CD8-positive, alpha-beta memory T cell (primary cell): Measurements from ENCODE around the gene FAM53A. TPM values are rescaled to one million over a fixed set of nuclear protein-coding genes. Genes with fewer than 3 reads are reported as not detected.

Experiments used
- CTCF ChIA-PET: fragments of 350-600 bp; sonication (Branson Sonifier 250); formaldehyde crosslinking; loops from one replicate; lab custom pipeline; 2021; ENCODE audit warnings: antibody characterized with exemption; lab: Charles Lee
- POLR2A ChIA-PET: fragments of 350-600 bp; sonication (Branson Sonifier 250); formaldehyde crosslinking; loops from one replicate; lab custom pipeline; 2021; ENCODE audit warnings: antibody characterized with exemption; lab: Charles Lee
- DNase-seq, 5 donors: peaks; one replicate each; pipeline versions ENCODE4 v3.0.0 to v3.0.0-alpha.2; 2020 to 2022; ENCODE audit warnings: mixed read lengths in 1 of 5
- H3K27ac ChIP-seq: one replicate; pipeline ENCODE4 v1.7.0; 2013; ENCODE audit warnings: low read depth, mild to moderate bottlenecking, low read length, moderate library complexity
- H3K27me3 ChIP-seq: 2 replicates; pipeline ENCODE4 v1.7.0; 2013; ENCODE audit warnings: low read length, mild to moderate bottlenecking; ENCODE audit not compliant: insufficient read depth, poor library complexity, severe bottlenecking
- H3K36me3 ChIP-seq: 2 replicates; pipeline ENCODE4 v1.7.0; 2013; ENCODE audit warnings: mild to moderate bottlenecking, low read length, moderate library complexity; ENCODE audit not compliant: insufficient read depth
- H3K4me1 ChIP-seq: 2 replicates; pipeline ENCODE4 v1.7.0; 2013; ENCODE audit warnings: mild to moderate bottlenecking, low read length, moderate library complexity; ENCODE audit not compliant: insufficient read depth
- H3K4me3 ChIP-seq: 2 replicates; pipeline ENCODE4 v1.7.0; 2013; ENCODE audit warnings: mild to moderate bottlenecking, low read length
- H3K9me3 ChIP-seq: 2 replicates; pipeline ENCODE4 v1.7.0; 2013; ENCODE audit warnings: mild to moderate bottlenecking, low read length
- H3K27ac Mint-ChIP-seq, 8 donors: one replicate each; pipeline ENCODE4 v1.8.0; 2020 to 2021; ENCODE audit warnings: mixed read lengths in 8 of 8, mild to moderate bottlenecking in 6 of 8, inconsistent platforms in 3 of 8, moderate library complexity in 3 of 8
- H3K27me3 Mint-ChIP-seq, 2 donors: one replicate each; pipeline ENCODE4 v1.8.0; 2020 to 2021; ENCODE audit warnings: mixed read lengths in 2 of 2, mild to moderate bottlenecking in 1 of 2, moderate library complexity in 1 of 2
- H3K36me3 Mint-ChIP-seq, 3 donors: one replicate each; pipeline ENCODE4 v1.8.0; 2020 to 2021; ENCODE audit warnings: mixed read lengths in 3 of 3, inconsistent platforms in 1 of 3, mild to moderate bottlenecking in 1 of 3
- H3K4me1 Mint-ChIP-seq, 3 donors: one replicate each; pipeline ENCODE4 v1.8.0; 2020 to 2021; ENCODE audit warnings: mixed read lengths in 3 of 3, inconsistent platforms in 1 of 3, mild to moderate bottlenecking in 1 of 3
- H3K4me3 Mint-ChIP-seq, 7 donors: one replicate each; pipeline ENCODE4 v1.8.0; 2020 to 2021; ENCODE audit warnings: mixed read lengths in 7 of 7, mild to moderate bottlenecking in 6 of 7, moderate library complexity in 4 of 7, inconsistent platforms in 2 of 7
- H3K9me3 Mint-ChIP-seq, 5 donors: one replicate each; pipeline ENCODE4 v1.8.0; 2020 to 2022; ENCODE audit warnings: mixed read lengths in 5 of 5, mild to moderate bottlenecking in 3 of 5, moderate library complexity in 2 of 5, inconsistent platforms in 1 of 5
- polyA plus RNA-seq: library from polyadenylated mRNA; unstranded; fragments of 300-500 nt; fragmentation: Illumina TruSeq; gene quantifications from one replicate; pipeline ENCODE4 v1.2.3, GENCODE V29; 2021
- total RNA-seq, 2 experiments: library from RNA; stranded (reverse); gene quantifications; one replicate each; pipeline ENCODE4 v1.2.3, GENCODE V29; 2021

The FAM53A gene
- total and polyA plus RNA-seq, 3 experiments from 2014 or later, result 0.82 to 1.9 (median 1.5) TPM

- Histone ChIP-seq H3K4me3 (peak overlapping the region; percentile 71), H3K27me3 (no peaks in the 10 kb centered on the region), H3K9me3 (no peaks in the 10 kb centered on the region), H3K27ac (peak overlapping the region; percentile 74), H3K4me1 (peaks cover 47% of the 10 kb centered on the region), H3K36me3 (peaks cover 1% of the 10 kb centered on the region)
- peak overlapping the region; percentile 81 to 99 (median 90) for H3K27ac Mint-ChIP-seq
- no peaks in the 10 kb centered on the region for H3K9me3 Mint-ChIP-seq
- POLR2A ChIA-PET, result interaction anchor here (0.6 to 4.5 kb wide), 8 partner anchors 8 to 523 kb away, joined by 3 to 73 read pairs (median 4); partner anchors contain the start of genes LETM1 and SLBP
- H3K4me3 Mint-ChIP-seq, result peak overlapping the region; percentile 78 to 92 (median 83)
- no peaks in the 10 kb centered on the region for H3K27me3 Mint-ChIP-seq
- DNase-seq, result peak; percentile 33 to 57 (median 39)
- CTCF ChIA-PET, result interaction anchor here (1.7 to 16.7 kb wide), 4 partner anchors 8 to 27 kb away, joined by 3 to 341 read pairs (median 14); partner anchors contain the start of gene SLBP
- H3K4me1 Mint-ChIP-seq, result peaks cover 45 to 67% (median 53%) of the 10 kb centered on the region in 3 donors
- peaks cover 0 to 34% (median 2%) of the 10 kb centered on the region in 3 donors for H3K36me3 Mint-ChIP-seq
Measured at GRCh38 chr4:1720163-1720983, 36.3 kb upstream of the FAM53A start.

- Histone ChIP-seq H3K4me3 (no peak overlapping the region), H3K4me1 (peaks cover 48% of the 10 kb centered on the region), H3K27ac (no peak overlapping the region), H3K9me3 (no peaks in the 10 kb centered on the region), H3K27me3 (no peaks in the 10 kb centered on the region), H3K36me3 (no peaks in the 10 kb centered on the region)
- no peaks in the 10 kb centered on the region for H3K27me3 Mint-ChIP-seq
- ChIA-PET CTCF (interaction anchor here (16.7 kb wide), 1 partner anchor 25 kb away, joined by 341 read pairs; no protein-coding TSS in a partner anchor), POLR2A (no interaction called here)
- H3K4me1 Mint-ChIP-seq, result peaks cover 49 to 68% (median 51%) of the 10 kb centered on the region in 3 donors
- no peak for DNase-seq
- peak overlapping the region in 5 of 7 donors; percentile 26 to 88 (median 29) for H3K4me3 Mint-ChIP-seq
- H3K9me3 Mint-ChIP-seq, result no peaks in the 10 kb centered on the region
- H3K27ac Mint-ChIP-seq, result peak overlapping the region in 3 of 8 donors; percentile 25 to 79 (median 67)
- peaks cover 0 to 32% (median 0%) of the 10 kb centered on the region in 3 donors for H3K36me3 Mint-ChIP-seq
Measured at GRCh38 chr4:1718095-1718850, 34.2 kb upstream of the FAM53A start.

- H3K9me3 Mint-ChIP-seq, result no peaks in the 10 kb centered on the region
- peaks cover 0 to 37% (median 0%) of the 10 kb centered on the region in 3 donors for H3K36me3 Mint-ChIP-seq
- no peak overlapping the region for H3K4me3 Mint-ChIP-seq
- H3K36me3 ChIP-seq, result no peaks in the 10 kb centered on the region
- H3K27ac ChIP-seq, result no peak overlapping the region
- DNase-seq, result peak in 1 of 5 donors; percentile 44
- CTCF ChIA-PET, result interaction anchor here (16.7 kb wide), 1 partner anchor 24 kb away, joined by 341 read pairs; no protein-coding TSS in a partner anchor
- H3K9me3 ChIP-seq, result no peaks in the 10 kb centered on the region
- peaks cover 43% of the 10 kb centered on the region for H3K4me1 ChIP-seq
- no peak overlapping the region for H3K27ac Mint-ChIP-seq
- no peak overlapping the region for H3K4me3 ChIP-seq
- POLR2A ChIA-PET, result no interaction called here
- peaks cover 45 to 67% (median 48%) of the 10 kb centered on the region in 3 donors for H3K4me1 Mint-ChIP-seq
- H3K27me3 ChIP-seq, result no peaks in the 10 kb centered on the region
- no peaks in the 10 kb centered on the region for H3K27me3 Mint-ChIP-seq
Measured at GRCh38 chr4:1717129-1718094, 33.3 kb upstream of the FAM53A start.

GRCh38 chr4:1716065-1716945 is 32.2 kb upstream of the FAM53A start:
- no peaks in the 10 kb centered on the region for H3K9me3 ChIP-seq
- Mint-ChIP-seq H3K27me3 (no peaks in the 10 kb centered on the region), H3K9me3 (no peaks in the 10 kb centered on the region), H3K36me3 (peaks cover 0 to 40% (median 0%) of the 10 kb centered on the region in 3 donors), H3K4me1 (peaks cover 41 to 60% (median 44%) of the 10 kb centered on the region in 3 donors), H3K27ac (peak overlapping the region in 4 of 8 donors; percentile 63 to 100 (median 76)), H3K4me3 (peak overlapping the region in 1 of 7 donors; percentile 99)
- DNase-seq, result peak in 1 of 5 donors; percentile 17
- H3K36me3 ChIP-seq, result no peaks in the 10 kb centered on the region
- peaks cover 35% of the 10 kb centered on the region for H3K4me1 ChIP-seq
- H3K27ac ChIP-seq, result peak overlapping the region; percentile 9
- POLR2A ChIA-PET, result no interaction called here
- CTCF ChIA-PET, result interaction anchor here (16.7 kb wide), 1 partner anchor 23 kb away, joined by 341 read pairs; no protein-coding TSS in a partner anchor
- H3K4me3 ChIP-seq, result no peak overlapping the region
- no peaks in the 10 kb centered on the region for H3K27me3 ChIP-seq

GRCh38 chr4:1715002-1715758 is 31.1 kb upstream of the FAM53A start:
- ChIA-PET CTCF (interaction anchor here (8.1 kb wide), 1 partner anchor 20 kb away, joined by 92 read pairs; no protein-coding TSS in a partner anchor), POLR2A (no interaction called here)
- no peaks in the 10 kb centered on the region for H3K9me3 ChIP-seq
- no peak for DNase-seq
- no peaks in the 10 kb centered on the region for H3K27me3 ChIP-seq
- peaks cover 50 to 66% (median 53%) of the 10 kb centered on the region in 3 donors for H3K4me1 Mint-ChIP-seq
- no peaks in the 10 kb centered on the region for H3K9me3 Mint-ChIP-seq
- H3K27me3 Mint-ChIP-seq, result no peaks in the 10 kb centered on the region
- H3K27ac ChIP-seq, result no peak overlapping the region
- H3K36me3 Mint-ChIP-seq, result peaks cover 0 to 44% (median 0%) of the 10 kb centered on the region in 3 donors
- H3K36me3 ChIP-seq, result peaks cover 2% of the 10 kb centered on the region
- peak overlapping the region in 6 of 8 donors; percentile 33 to 100 (median 98) for H3K27ac Mint-ChIP-seq
- peak overlapping the region in 4 of 7 donors; percentile 32 to 99 (median 96) for H3K4me3 Mint-ChIP-seq
- H3K4me1 ChIP-seq, result peaks cover 44% of the 10 kb centered on the region
- no peak overlapping the region for H3K4me3 ChIP-seq
